PC-9 (cell line): Measurements from ENCODE around the gene ABCA2.

ENCODE experiments used
- CTCF ChIP-seq: fragments of 200-600 bp; sonication (generic); conservative IDR thresholded peaks from 2 replicates; pipeline ENCODE4 v1.6.1; 2017; ENCODE audit warnings: mixed run types, antibody characterized with exemption, mild to moderate bottlenecking, moderate library complexity
- EZH2 ChIP-seq: fragments of 200-600 bp; sonication (generic); IDR thresholded peaks from 2 replicates; pipeline ENCODE4 v1.8.0; 2017; ENCODE audit warnings: antibody characterized with exemption, low read depth

DNA sequence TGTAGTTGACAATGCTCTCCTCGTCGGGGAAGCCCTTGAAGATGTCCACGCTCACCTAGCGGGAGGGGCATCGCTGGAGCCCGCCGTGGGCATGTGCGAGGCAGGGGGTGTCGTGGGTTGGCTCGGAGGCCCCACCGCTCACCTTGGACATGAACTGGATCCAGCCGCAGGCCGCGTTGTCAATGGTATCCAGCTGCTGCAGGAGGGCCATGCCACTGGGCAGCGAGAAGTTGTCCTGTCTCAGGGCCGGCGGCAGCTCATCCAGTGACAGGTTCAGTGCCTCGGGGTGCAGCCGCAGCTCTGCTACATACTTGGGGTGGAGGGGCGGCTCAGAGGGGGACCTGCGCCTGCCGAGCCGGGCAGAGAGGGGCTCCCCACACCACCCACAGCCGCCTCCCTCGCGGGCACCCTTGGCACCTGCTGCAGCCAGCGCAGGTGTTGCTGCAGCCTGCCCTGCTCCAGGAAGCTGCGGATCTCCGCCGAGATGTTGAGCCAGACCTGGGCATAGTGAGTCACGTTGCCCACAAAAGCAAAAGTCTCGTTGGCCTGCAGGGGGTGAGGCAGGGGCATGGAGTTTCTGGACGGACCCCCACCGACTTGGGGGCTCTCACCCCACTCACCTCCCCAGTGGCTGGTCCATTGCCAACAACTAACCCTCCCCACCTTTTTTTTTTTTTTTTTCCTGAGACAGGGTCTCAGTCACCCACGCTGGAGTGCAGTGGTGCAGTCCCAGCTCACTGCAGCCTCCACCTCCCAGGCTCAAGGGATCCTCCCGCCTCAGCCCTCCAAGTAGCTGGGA, 9.1 kb downstream of the ABCA2 start:
- TF ChIP-seq EZH2 (no peak), CTCF (no peak)
